Prostate gland (tissue), 2 donors: ENCODE results near the gene STMP1. TPM values are rescaled to one million over a fixed set of nuclear protein-coding genes. Genes with fewer than 3 reads are reported as not detected.

Experiments
- DNase-seq: peaks from one replicate; pipeline ENCODE4 v3.0.0-alpha.2; 2019; ENCODE audit warnings: low spot score
- H3K27ac ChIP-seq, 2 donors: fragments of 200-600 bp; sonication (generic); 2 replicates each; pipeline ENCODE4 v1.5.1; 2017 to 2019
- H3K27me3 ChIP-seq: fragments of 200-600 bp; sonication (generic); replicated peaks from 2 replicates; pipeline ENCODE4 v1.5.1; 2019; ENCODE audit not compliant: insufficient read depth
- H3K36me3 ChIP-seq, 2 donors: fragments of 200-600 bp; sonication (generic); 1 replicate in 1 of 2; 2 replicates in 1 of 2; pipeline versions ENCODE4 v1.5.1 to v1.8.1; 2017 to 2019
- H3K4me1 ChIP-seq: fragments of 200-600 bp; sonication (generic); replicated peaks from 2 replicates; pipeline ENCODE4 v1.5.1; 2019
- H3K4me3 ChIP-seq, 2 donors: fragments of 200-600 bp; sonication (generic); 2 replicates each; pipeline ENCODE4 v1.5.1; 2017 to 2019
- H3K9me3 ChIP-seq: fragments of 200-600 bp; sonication (generic); 2 replicates; pipeline ENCODE4 v1.5.1; 2017
- CTCF ChIP-seq, 4 experiments: fragments of 200-600 bp in 2 of 4; fragments of 450-650 bp in 2 of 4; sonication (generic) in 2 of 4; IDR thresholded peaks; 1 replicate in 3 of 4; 2 replicates in 1 of 4; pipeline ENCODE4 v1.5.1; 2016 to 2019; ENCODE audit warnings: antibody characterized with exemption in 4 of 4, mild to moderate bottlenecking in 2 of 4, moderate library complexity in 2 of 4
- POLR2A ChIP-seq: fragments of 450-650 bp; IDR thresholded peaks from one replicate; pipeline ENCODE4 v1.6.1; 2016; ENCODE audit warnings: antibody characterized with exemption, mild to moderate bottlenecking
- POLR2AphosphoS5 ChIP-seq: sonication (generic); formaldehyde crosslinking; IDR thresholded peaks from one replicate; pipeline ENCODE4 v1.6.1; 2017; ENCODE audit warnings: antibody characterized with exemption
- WGBS: methylation state at CpG from one replicate; pipeline ENCODE4 v1.1.5; 2018; 5-methylcytosine and 5-hydroxymethylcytosine counted together
- intact Hi-C: fragments of 100-400 bp; cut with DNase I; formaldehyde crosslinking; loops from one replicate; pipeline ENCODE4 v1.14.2; 2022
- total RNA-seq, 2 donors: library from RNA; depleted of rRNA; stranded (reverse); fragments of >200 nt; gene quantifications; one replicate each; pipeline ENCODE4 v1.1.0, GENCODE V29; 2016

Gene STMP1
- total RNA-seq, 2 donors from 2014 or later = 29.9 to 31.9 TPM

GRCh38 chr7:135713836-135714470 is 51.6 kb downstream of the STMP1 start:
- H3K27ac ChIP-seq = no peak overlapping the region
- H3K4me1 ChIP-seq = no peaks in the 10 kb centered on the region
- TF ChIP-seq POLR2AphosphoS5 (no peak), CTCF (IDR thresholded peaks at IDR 0.05) (no peak), POLR2A (no peak)
- H3K36me3 ChIP-seq = no peaks in the 10 kb centered on the region
- no peaks in the 10 kb centered on the region for H3K9me3 ChIP-seq
- DNase-seq = no peak
- H3K27me3 ChIP-seq = no peaks in the 10 kb centered on the region
- intact Hi-C loops = no loop called here
- 79% methylated on average over 4 of the region's 4 CpGs for WGBS
- no peak overlapping the region for H3K4me3 ChIP-seq

- intact Hi-C loops = no loop called here
- H3K36me3 ChIP-seq = no peaks in the 10 kb centered on the region
- no peaks in the 10 kb centered on the region for H3K9me3 ChIP-seq
- DNase-seq = no peak
- H3K4me1 ChIP-seq = no peaks in the 10 kb centered on the region
- TF ChIP-seq POLR2AphosphoS5 (no peak), POLR2A (no peak), CTCF (IDR thresholded peaks at IDR 0.05) (no peak)
- H3K27me3 ChIP-seq = no peaks in the 10 kb centered on the region
- WGBS = 82% methylated on average over 19 of the region's 20 CpGs
- no peak overlapping the region for H3K27ac ChIP-seq
- no peak overlapping the region for H3K4me3 ChIP-seq
Measured at GRCh38 chr7:135714534-135715009, 52.3 kb downstream of the STMP1 start.

GRCh38 chr7:135715055-135715522 is 52.8 kb downstream of the STMP1 start:
- no peaks in the 10 kb centered on the region for H3K36me3 ChIP-seq
- no peaks in the 10 kb centered on the region for H3K9me3 ChIP-seq
- TF ChIP-seq POLR2AphosphoS5 (no peak), POLR2A (no peak), CTCF (IDR thresholded peaks at IDR 0.05) (no peak)
- 94% methylated on average over 5 of the region's 5 CpGs for WGBS
- no peak overlapping the region for H3K27ac ChIP-seq
- H3K27me3 ChIP-seq = no peaks in the 10 kb centered on the region
- H3K4me1 ChIP-seq = no peaks in the 10 kb centered on the region
- no peak for DNase-seq
- no peak overlapping the region for H3K4me3 ChIP-seq
- intact Hi-C loops = no loop called here

GRCh38 chr7:135715673-135716072 is 53.4 kb downstream of the STMP1 start:
- Histone ChIP-seq H3K27ac (no peak overlapping the region), H3K4me3 (no peak overlapping the region), H3K9me3 (no peaks in the 10 kb centered on the region), H3K27me3 (no peaks in the 10 kb centered on the region), H3K36me3 (no peaks in the 10 kb centered on the region), H3K4me1 (no peaks in the 10 kb centered on the region)
- TF ChIP-seq POLR2A = no peak
- TF ChIP-seq CTCF (IDR thresholded peaks at IDR 0.05) = no peak
- no peak for TF ChIP-seq POLR2AphosphoS5
- DNase-seq = no peak
- intact Hi-C loops = no loop called here
- WGBS = 55% methylated on average over 1 of the region's 1 CpG

- no peaks in the 10 kb centered on the region for H3K36me3 ChIP-seq
- no peak overlapping the region for H3K27ac ChIP-seq
- H3K4me1 ChIP-seq = no peaks in the 10 kb centered on the region
- TF ChIP-seq POLR2AphosphoS5 (no peak), POLR2A (no peak), CTCF (IDR thresholded peaks at IDR 0.05) (no peak)
- H3K4me3 ChIP-seq = no peak overlapping the region
- no peak for DNase-seq
- no peaks in the 10 kb centered on the region for H3K27me3 ChIP-seq
- intact Hi-C loops = no loop called here
- WGBS = 37% methylated on average over 9 of the region's 9 CpGs
- H3K9me3 ChIP-seq = no peaks in the 10 kb centered on the region
Measured at GRCh38 chr7:135716677-135717238, 54.4 kb downstream of the STMP1 start.
